Caco-2 (cell line): ENCODE results near the gene PUS1. TPM values are rescaled to one million over a fixed set of nuclear protein-coding genes. Genes with fewer than 3 reads are reported as not detected.
"Not testable (repeated sequence)": the region's sequence is repeated elsewhere in the genome, so short reads cannot be mapped to it uniquely, and the experiment has no call there.

Experiments used
- BruUV-seq: library from RNA; stranded (reverse); fragments of 400-500 nt; replicated peaks from 2 replicates; lab custom pipeline; 2021; lab: Mats Ljungman, UMichigan
- CTCF ChIA-PET: fragments of 300-600 bp; sonication (Branson Sonifier 250); formaldehyde crosslinking; loops from one replicate; lab custom pipeline; 2022; ENCODE audit warnings: antibody characterized with exemption; lab: Charles Lee
- POLR2A ChIA-PET: fragments of 300-600 bp; sonication (Branson Sonifier 250); formaldehyde crosslinking; loops from one replicate; lab custom pipeline; 2022; ENCODE audit warnings: antibody characterized with exemption; lab: Charles Lee
- DNase-seq, 2 experiments: peaks; one replicate each; pipeline versions ENCODE4 v3.0.0 to v3.0.0-alpha.2; 2020 to 2022
- H3K27me3 ChIP-seq: replicated peaks from 2 replicates; pipeline ENCODE4 v1.6.0; 2011; ENCODE audit warnings: low read length; ENCODE audit not compliant: control insufficient read depth, insufficient read depth
- H3K36me3 ChIP-seq: 2 replicates; pipeline ENCODE4 v1.5.1; 2011; ENCODE audit warnings: low read length; ENCODE audit not compliant: control insufficient read depth, insufficient read depth
- H3K4me1 ChIP-seq: fragments of 250-450 bp; sonication (Bioruptor Pico); 2 replicates; pipeline ENCODE4 v1.5.1; 2020; ENCODE audit warnings: mild to moderate bottlenecking
- H3K4me3 ChIP-seq: 2 replicates; pipeline ENCODE4 v1.5.1; 2011; ENCODE audit warnings: low read depth, mild to moderate bottlenecking, control low read depth, low read length
- H3K9me3 ChIP-seq: fragments of 250-450 bp; sonication (Bioruptor Pico); 2 replicates; pipeline ENCODE4 v1.5.1; 2020; ENCODE audit warnings: mild to moderate bottlenecking, moderate library complexity
- H3K27ac Mint-ChIP-seq: one replicate; pipeline ENCODE4 v1.8.0; 2022; ENCODE audit warnings: mixed read lengths; ENCODE audit not compliant: unreplicated experiment
- H3K27me3 Mint-ChIP-seq: one replicate; pipeline ENCODE4 v1.8.0; 2022; ENCODE audit warnings: mixed read lengths; ENCODE audit not compliant: insufficient read depth, unreplicated experiment
- H3K36me3 Mint-ChIP-seq: one replicate; pipeline ENCODE4 v1.8.0; 2022; ENCODE audit warnings: mild to moderate bottlenecking, mixed read lengths; ENCODE audit not compliant: insufficient read depth, unreplicated experiment
- H3K4me1 Mint-ChIP-seq: one replicate; pipeline ENCODE4 v1.8.0; 2022; ENCODE audit warnings: low read depth, mixed read lengths; ENCODE audit not compliant: unreplicated experiment
- H3K4me3 Mint-ChIP-seq: one replicate; pipeline ENCODE4 v1.8.0; 2022; ENCODE audit warnings: mild to moderate bottlenecking, moderate library complexity, mixed read lengths; ENCODE audit not compliant: unreplicated experiment
- H3K9me3 Mint-ChIP-seq: one replicate; pipeline ENCODE4 v1.8.0; 2022; ENCODE audit warnings: mixed read lengths; ENCODE audit not compliant: unreplicated experiment
- intact Hi-C: fragments of 100-400 bp; cut with micrococcal nuclease; formaldehyde crosslinking; loops from one replicate; pipeline ENCODE4 v1.10.0; 2022; ENCODE audit not compliant: unreplicated experiment
- total RNA-seq: library from RNA; stranded (reverse); gene quantifications from 2 replicates; pipeline ENCODE4 v1.2.3, GENCODE V29; 2022
- TF ChIP-seq, protein P1 (sequence below), 2 experiments: fragments of 200-600 bp in 1 of 2; IDR thresholded peaks; 1 replicate in 1 of 2; 2 replicates in 1 of 2; pipeline versions ENCODE4 v1.5.1 to v1.8.0; 2011 to 2022; ENCODE audit warnings: antibody characterized with exemption in 1 of 2, control low read depth in 1 of 2, inconsistent platforms in 1 of 2, low read depth in 1 of 2, low read length in 1 of 2, mild to moderate bottlenecking in 1 of 2, moderate library complexity in 1 of 2; ENCODE audit not compliant: insufficient read depth in 1 of 2, severe bottlenecking in 1 of 2, unreplicated experiment in 1 of 2

The PUS1 gene
- total RNA-seq, 1 experiment from 2014 or later = 71.9 TPM

DNA sequence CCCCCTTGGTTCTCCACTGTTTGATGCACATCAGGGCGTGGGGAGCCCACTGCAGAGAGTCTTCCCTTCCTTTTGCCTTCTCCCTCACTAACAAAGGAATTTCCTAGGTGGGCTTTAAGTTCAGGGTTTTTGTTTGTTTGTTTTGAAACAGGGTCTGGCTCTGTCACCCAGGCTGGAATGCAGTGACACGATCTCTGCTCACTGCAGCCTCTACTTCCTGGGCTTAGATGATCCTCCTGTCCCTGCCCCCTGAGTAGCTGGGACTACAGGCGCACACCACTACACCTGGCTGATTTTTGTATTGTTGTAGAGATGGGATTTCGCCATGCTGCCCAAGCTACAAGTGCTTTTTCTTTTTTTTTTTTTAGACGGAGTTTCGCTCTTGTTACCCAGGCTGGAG lies 54.5 kb downstream of the PUS1 start:
- ChIA-PET POLR2A (no interaction called here), CTCF (no interaction called here)
- Mint-ChIP-seq H3K4me1 (no peaks in the 10 kb centered on the region), H3K36me3 (peaks cover 56% of the 10 kb centered on the region), H3K4me3 (no peak overlapping the region), H3K27me3 (no peaks in the 10 kb centered on the region), H3K9me3 (no peaks in the 10 kb centered on the region), H3K27ac (no peak overlapping the region)
- BruUV-seq = no TSS peak
- intact Hi-C loops = no loop called here
- no peak for DNase-seq
- TF ChIP-seq, protein P1, sequence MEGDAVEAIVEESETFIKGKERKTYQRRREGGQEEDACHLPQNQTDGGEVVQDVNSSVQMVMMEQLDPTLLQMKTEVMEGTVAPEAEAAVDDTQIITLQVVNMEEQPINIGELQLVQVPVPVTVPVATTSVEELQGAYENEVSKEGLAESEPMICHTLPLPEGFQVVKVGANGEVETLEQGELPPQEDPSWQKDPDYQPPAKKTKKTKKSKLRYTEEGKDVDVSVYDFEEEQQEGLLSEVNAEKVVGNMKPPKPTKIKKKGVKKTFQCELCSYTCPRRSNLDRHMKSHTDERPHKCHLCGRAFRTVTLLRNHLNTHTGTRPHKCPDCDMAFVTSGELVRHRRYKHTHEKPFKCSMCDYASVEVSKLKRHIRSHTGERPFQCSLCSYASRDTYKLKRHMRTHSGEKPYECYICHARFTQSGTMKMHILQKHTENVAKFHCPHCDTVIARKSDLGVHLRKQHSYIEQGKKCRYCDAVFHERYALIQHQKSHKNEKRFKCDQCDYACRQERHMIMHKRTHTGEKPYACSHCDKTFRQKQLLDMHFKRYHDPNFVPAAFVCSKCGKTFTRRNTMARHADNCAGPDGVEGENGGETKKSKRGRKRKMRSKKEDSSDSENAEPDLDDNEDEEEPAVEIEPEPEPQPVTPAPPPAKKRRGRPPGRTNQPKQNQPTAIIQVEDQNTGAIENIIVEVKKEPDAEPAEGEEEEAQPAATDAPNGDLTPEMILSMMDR (IDR thresholded peaks at IDR 0.05; ENCODE audit: insufficient read depth in 1 of 2, low read depth in 1 of 2, low read length in 1 of 2, severe bottlenecking in 1 of 2, unreplicated experiment in 1 of 2) = no peak
- no peaks in the 10 kb centered on the region for H3K9me3 ChIP-seq
- no peak overlapping the region for H3K4me3 ChIP-seq
- no peaks in the 10 kb centered on the region for H3K4me1 ChIP-seq
- H3K36me3 ChIP-seq = no peaks in the 10 kb centered on the region
- H3K27me3 ChIP-seq = no peaks in the 10 kb centered on the region

- no peak overlapping the region for H3K4me3 ChIP-seq
- peaks cover 64% of the 10 kb centered on the region for H3K36me3 Mint-ChIP-seq
- H3K9me3 Mint-ChIP-seq = no peaks in the 10 kb centered on the region
- BruUV-seq = no TSS peak
- POLR2A ChIA-PET = no interaction called here
- no peaks in the 10 kb centered on the region for H3K4me1 ChIP-seq
- TF ChIP-seq, protein P1 (IDR thresholded peaks at IDR 0.05; ENCODE audit: insufficient read depth in 1 of 2, low read depth in 1 of 2, low read length in 1 of 2, severe bottlenecking in 1 of 2, unreplicated experiment in 1 of 2) = no peak
- CTCF ChIA-PET = no interaction called here
- DNase-seq = no peak
- H3K36me3 ChIP-seq = no peaks in the 10 kb centered on the region
- no peak overlapping the region for H3K27ac Mint-ChIP-seq
- H3K9me3 ChIP-seq = no peaks in the 10 kb centered on the region
- H3K27me3 ChIP-seq = no peaks in the 10 kb centered on the region
- intact Hi-C loops = no loop called here
- no peaks in the 10 kb centered on the region for H3K27me3 Mint-ChIP-seq
- no peaks in the 10 kb centered on the region for H3K4me1 Mint-ChIP-seq
- no peak overlapping the region for H3K4me3 Mint-ChIP-seq
These were observed 55.3 kb downstream of the PUS1 start for GRCh38 chr12:131984334-131984733.

DNA sequence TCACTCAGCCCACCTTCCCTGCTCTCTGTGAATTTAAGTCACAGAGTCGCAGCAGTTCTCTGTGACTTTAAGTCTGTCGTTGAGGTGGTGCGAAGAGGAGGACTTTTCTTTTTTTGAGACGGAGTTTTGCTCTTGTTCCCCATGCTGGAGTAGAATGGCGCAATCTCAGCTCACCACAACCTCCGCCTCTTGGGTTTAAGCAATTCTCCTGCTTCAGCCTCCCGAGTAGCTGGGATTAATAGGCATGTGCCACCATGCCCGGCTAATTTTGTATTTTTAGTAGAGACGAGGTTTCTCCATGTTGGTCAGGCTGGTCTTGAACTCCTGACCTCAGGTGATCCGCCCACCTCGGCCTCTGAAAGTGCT lies 56.4 kb downstream of the PUS1 start:
- H3K27me3 Mint-ChIP-seq, H3K4me1 Mint-ChIP-seq, POLR2A ChIA-PET, H3K9me3 ChIP-seq, DNase-seq, H3K9me3 Mint-ChIP-seq, BruUV-seq, CTCF ChIA-PET, H3K36me3 ChIP-seq, intact Hi-C loops, H3K4me1 ChIP-seq, H3K27ac Mint-ChIP-seq, H3K4me3 ChIP-seq, H3K4me3 Mint-ChIP-seq, H3K27me3 ChIP-seq: not testable (repeated sequence)
- peaks cover 64% of the 10 kb centered on the region for H3K36me3 Mint-ChIP-seq

GRCh38 chr12:131986361-131986760 lies 57.3 kb downstream of the PUS1 start:
- ChIA-PET POLR2A (no interaction called here), CTCF (no interaction called here)
- Mint-ChIP-seq H3K9me3 (no peaks in the 10 kb centered on the region), H3K27ac (no peak overlapping the region), H3K36me3 (peaks cover 71% of the 10 kb centered on the region), H3K4me3 (no peak overlapping the region), H3K4me1 (no peaks in the 10 kb centered on the region), H3K27me3 (no peaks in the 10 kb centered on the region)
- DNase-seq = no peak
- no peaks in the 10 kb centered on the region for H3K9me3 ChIP-seq
- no peak overlapping the region for H3K4me3 ChIP-seq
- intact Hi-C loops = no loop called here
- no peaks in the 10 kb centered on the region for H3K27me3 ChIP-seq
- no peaks in the 10 kb centered on the region for H3K36me3 ChIP-seq
- no TSS peak for BruUV-seq
- no peaks in the 10 kb centered on the region for H3K4me1 ChIP-seq
- TF ChIP-seq, protein P1 (IDR thresholded peaks at IDR 0.05; ENCODE audit: insufficient read depth in 1 of 2, low read depth in 1 of 2, low read length in 1 of 2, severe bottlenecking in 1 of 2, unreplicated experiment in 1 of 2) = no peak
